KOPT-K1 (cell line): Measurements from ENCODE around the gene ADNP2.

Experiments
- H3K27ac ChIP-seq: fragments of 200-600 bp; sonication (generic); 2 replicates; pipeline ENCODE4 v1.5.1; 2016; ENCODE audit warnings: antibody characterized with exemption, mild to moderate bottlenecking, low read depth, low read length; ENCODE audit not compliant: poor library complexity, severe bottlenecking
- H3K36me3 ChIP-seq: fragments of 200-600 bp; sonication (generic); 2 replicates; pipeline ENCODE4 v1.5.1; 2017; ENCODE audit warnings: antibody characterized with exemption, mild to moderate bottlenecking, low read length, moderate library complexity; ENCODE audit not compliant: insufficient read depth
- H3K9me3 ChIP-seq: fragments of 200-600 bp; sonication (generic); 2 replicates; pipeline ENCODE4 v1.5.1; 2017; ENCODE audit warnings: antibody characterized with exemption, low read length, mild to moderate bottlenecking; ENCODE audit not compliant: insufficient read depth, poor library complexity, severe bottlenecking

Gene ADNP2

GRCh38 chr18:80180778-80181564 is 71.9 kb downstream of the ADNP2 start:
- no peaks in the 10 kb centered on the region for H3K9me3 ChIP-seq
- no peak overlapping the region for H3K27ac ChIP-seq
- no peaks in the 10 kb centered on the region for H3K36me3 ChIP-seq

DNA sequence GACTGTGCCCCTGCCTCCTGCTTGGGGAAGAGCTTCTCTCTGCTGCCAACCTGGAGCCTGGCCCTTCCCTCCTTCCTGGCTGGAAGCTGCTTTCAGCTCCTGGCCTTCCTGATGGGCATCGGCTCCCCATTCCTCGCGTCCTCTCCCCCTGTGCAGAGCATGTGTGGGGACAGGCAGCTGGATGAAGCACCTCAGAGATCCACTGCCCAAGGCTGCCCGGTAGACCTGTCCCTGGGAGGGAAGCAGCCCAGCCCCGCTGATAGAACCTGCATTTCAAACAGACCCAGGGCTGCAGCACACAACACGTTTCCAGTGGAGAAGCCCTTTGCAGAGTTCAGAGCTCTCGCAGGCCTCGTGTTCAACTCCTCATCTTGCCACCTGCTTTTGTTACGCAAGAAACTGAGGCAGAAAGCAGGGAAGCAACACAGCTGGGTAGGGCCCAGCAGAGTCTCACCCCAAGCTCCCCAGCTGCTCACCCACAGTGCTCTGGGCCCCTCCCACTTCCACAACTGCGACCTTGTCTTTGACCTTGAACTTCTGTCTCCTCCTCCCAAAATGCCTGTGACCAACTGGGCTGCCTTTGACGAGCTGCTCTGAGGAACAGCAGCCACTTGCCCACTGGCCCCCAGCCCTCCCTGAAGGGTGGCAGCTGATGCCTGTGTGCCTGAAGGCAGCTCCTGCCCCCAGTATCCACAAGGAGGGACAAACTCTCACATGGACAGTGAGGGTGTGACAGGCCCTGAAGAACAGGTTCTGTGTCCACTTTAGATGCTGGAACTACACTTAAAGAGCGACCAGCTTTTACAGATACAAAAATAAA is 72.8 kb downstream of the ADNP2 start:
- no peaks in the 10 kb centered on the region for H3K36me3 ChIP-seq

GRCh38 chr18:80182855-80183254 is 73.8 kb downstream of the ADNP2 start:
- H3K27ac ChIP-seq: no peak overlapping the region
- no peaks in the 10 kb centered on the region for H3K9me3 ChIP-seq
- no peaks in the 10 kb centered on the region for H3K36me3 ChIP-seq

More for the DNA sequence above, 72.8 kb downstream of the ADNP2 start:
- Histone ChIP-seq H3K9me3 (no peaks in the 10 kb centered on the region), H3K27ac (no peak overlapping the region)

DNA sequence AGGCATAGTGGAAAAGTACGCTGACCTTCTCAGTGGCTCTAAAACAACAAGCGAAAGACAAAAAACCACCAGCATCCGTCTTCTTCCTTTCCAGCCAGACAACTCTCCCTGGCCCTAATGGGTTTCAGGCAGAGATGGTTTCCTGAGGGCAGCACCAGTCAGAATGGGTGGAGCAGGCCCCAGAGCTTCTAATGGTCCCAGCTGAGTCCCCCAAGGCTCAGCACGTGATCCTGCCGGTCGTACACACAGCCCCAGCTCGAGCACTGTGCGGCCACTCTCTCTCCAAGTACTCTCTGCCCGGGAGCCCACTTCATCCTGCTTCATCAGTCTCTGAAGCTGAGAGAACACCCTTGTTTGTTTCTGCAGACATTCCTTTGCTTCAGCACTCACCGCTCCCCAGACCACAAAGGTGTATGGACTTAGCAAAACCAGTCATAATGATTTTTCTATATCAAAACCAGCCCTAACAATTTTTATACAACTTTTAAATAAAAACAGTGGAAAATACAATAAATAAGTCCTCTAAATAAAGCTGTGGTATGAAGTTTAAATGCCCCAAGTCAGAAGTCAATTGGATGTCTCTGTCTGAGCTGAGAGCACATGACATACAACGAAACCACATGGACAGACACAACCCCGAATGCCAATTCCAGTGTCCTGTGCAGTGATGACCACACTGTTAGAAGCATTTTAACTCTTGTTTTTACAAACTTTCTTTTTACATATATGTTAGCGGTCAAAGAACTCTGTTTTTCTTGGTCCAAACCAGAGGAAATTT is 74.4 kb downstream of the ADNP2 start:
- Histone ChIP-seq H3K9me3 (no peaks in the 10 kb centered on the region), H3K36me3 (no peaks in the 10 kb centered on the region), H3K27ac (no peak overlapping the region)

DNA sequence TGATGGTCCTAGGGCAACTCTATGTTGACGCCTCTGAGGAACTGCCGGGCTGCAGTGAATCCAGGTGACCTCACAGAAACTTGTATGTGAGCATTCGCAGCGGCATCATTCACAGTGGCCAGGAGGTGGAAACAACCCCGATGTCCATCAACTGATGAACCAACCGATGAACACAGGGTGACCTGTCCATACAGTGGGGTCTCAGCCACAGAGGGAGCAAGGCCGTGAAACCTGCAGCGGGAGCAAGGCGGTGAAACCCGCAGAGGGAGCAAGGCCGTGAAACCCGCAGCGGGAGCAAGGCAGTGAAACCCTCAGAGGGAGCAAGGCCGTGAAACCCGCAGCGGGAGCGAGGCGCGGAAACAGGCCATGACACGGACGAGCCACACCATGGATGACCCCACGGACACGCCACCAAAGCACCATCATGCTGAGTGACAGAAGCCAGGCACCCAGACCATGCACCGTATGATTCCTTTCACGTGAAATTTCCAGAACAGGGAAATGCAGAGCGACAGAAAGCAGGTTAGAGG is 75.2 kb downstream of the ADNP2 start:
- Histone ChIP-seq H3K27ac (no peak overlapping the region), H3K9me3 (no peaks in the 10 kb centered on the region), H3K36me3 (no peaks in the 10 kb centered on the region)

- H3K9me3 ChIP-seq: no peaks in the 10 kb centered on the region
- no peaks in the 10 kb centered on the region for H3K36me3 ChIP-seq
- H3K27ac ChIP-seq: no peak overlapping the region
These were observed 76.5 kb downstream of the ADNP2 start for GRCh38 chr18:80185545-80185944.

GRCh38 chr18:80187956-80188642 is 79.0 kb downstream of the ADNP2 start:
- Histone ChIP-seq H3K9me3 (no peaks in the 10 kb centered on the region), H3K27ac (no peak overlapping the region), H3K36me3 (no peaks in the 10 kb centered on the region)

DNA sequence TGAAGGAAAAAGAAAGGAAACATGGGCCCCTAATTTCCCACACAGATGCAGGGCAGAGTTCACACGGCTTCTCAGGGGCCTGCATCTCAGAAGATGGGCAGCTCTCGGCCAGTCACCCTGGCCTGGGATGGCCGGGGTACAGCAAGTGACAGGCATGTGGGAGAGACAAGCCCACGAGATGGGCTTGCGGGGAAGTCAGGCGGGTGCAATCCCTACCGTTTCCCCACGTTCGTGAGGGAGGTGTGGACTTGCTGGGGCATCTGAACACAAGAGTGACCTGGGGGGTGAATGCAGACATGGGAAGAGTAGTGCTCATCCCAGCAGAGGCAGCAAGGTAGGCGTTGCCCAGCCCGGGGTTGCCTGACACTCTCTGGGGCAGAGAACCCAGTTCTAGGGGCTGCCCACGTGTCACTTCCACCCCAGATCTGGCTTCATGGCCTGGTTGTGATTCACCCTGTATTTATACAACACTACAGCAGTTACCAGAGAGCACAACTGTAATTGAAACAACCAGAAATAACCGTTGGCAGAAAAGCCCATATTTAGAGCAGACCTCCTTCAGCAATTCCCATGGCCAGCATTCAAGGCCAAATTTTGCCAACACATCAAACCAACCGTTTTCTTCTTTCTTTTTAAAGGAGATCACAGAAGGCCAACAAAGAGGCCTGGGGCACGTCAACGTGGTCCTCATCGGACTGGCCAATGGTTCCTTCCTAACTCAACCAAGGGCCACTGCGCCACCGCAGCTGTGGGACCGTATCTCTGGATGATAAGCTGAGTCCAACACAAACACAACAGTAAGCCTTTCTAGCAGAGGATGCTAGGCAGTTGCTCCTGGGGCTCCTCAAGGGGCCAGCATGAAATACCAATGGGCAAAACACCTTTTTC is 79.8 kb downstream of the ADNP2 start:
- Histone ChIP-seq H3K9me3 (no peaks in the 10 kb centered on the region), H3K27ac (no peak overlapping the region), H3K36me3 (no peaks in the 10 kb centered on the region)

DNA sequence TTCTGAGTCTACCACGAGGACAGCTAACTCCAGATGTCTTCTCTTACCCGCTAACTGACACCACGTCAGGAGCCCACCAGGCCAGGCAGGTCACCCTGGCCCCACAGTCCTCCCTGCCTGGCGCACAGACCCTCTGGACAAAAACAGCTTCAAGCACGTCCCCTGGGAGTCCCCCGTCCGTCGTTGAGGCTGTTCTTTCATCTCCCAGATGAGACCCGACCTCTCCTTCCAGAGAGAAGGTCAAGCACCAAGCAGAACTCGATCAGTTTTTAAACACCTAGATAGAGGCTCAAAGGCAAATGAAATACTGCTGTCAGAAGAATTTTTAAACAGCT is 80.4 kb downstream of the ADNP2 start:
- Histone ChIP-seq H3K9me3 (no peaks in the 10 kb centered on the region), H3K36me3 (no peaks in the 10 kb centered on the region), H3K27ac (no peak overlapping the region)
